Ishikawa (cell line): ENCODE data around the gene CFAP298.

Source experiments
- CEBPB ChIP-seq: IDR thresholded peaks from 2 replicates; pipeline ENCODE4 v1.6.1; 2012
- CREB1 ChIP-seq: IDR thresholded peaks from 2 replicates; pipeline ENCODE4 v1.6.1; 2012; ENCODE audit warnings: low read depth
- EGR1 ChIP-seq: IDR thresholded peaks from 2 replicates; pipeline ENCODE4 v1.6.1; 2012
- EP300 ChIP-seq: IDR thresholded peaks from 2 replicates; pipeline ENCODE4 v1.6.1; 2012; ENCODE audit warnings: borderline replicate concordance
- FOXM1 ChIP-seq: IDR thresholded peaks from 2 replicates; pipeline ENCODE4 v1.6.1; 2012; ENCODE audit warnings: low read depth, borderline replicate concordance
- NFIC ChIP-seq: IDR thresholded peaks from 2 replicates; pipeline ENCODE4 v1.6.1; 2012
- RAD21 ChIP-seq: IDR thresholded peaks from 2 replicates; pipeline ENCODE4 v1.6.1; 2012; ENCODE audit warnings: low read depth
- TAF1 ChIP-seq: IDR thresholded peaks from 2 replicates; pipeline ENCODE4 v1.6.1; 2012; ENCODE audit warnings: low read depth, mild to moderate bottlenecking
- TCF12 ChIP-seq: IDR thresholded peaks from 2 replicates; pipeline ENCODE4 v1.6.1; 2012; ENCODE audit warnings: low read depth
- TEAD4 ChIP-seq: IDR thresholded peaks from 2 replicates; pipeline ENCODE4 v1.6.1; 2012
- YY1 ChIP-seq: IDR thresholded peaks from 2 replicates; pipeline ENCODE4 v1.6.1; 2012; ENCODE audit warnings: low read depth
- ZBTB7A ChIP-seq: IDR thresholded peaks from 2 replicates; pipeline ENCODE4 v1.6.1; 2012; ENCODE audit warnings: low read depth
- TF ChIP-seq, protein P1 (sequence below): IDR thresholded peaks from 2 replicates; pipeline ENCODE4 v1.6.1; 2012; ENCODE audit warnings: low read depth, mild to moderate bottlenecking
- TF ChIP-seq, protein P2 (sequence below): IDR thresholded peaks from 2 replicates; pipeline ENCODE4 v1.6.1; 2012
- TF ChIP-seq, protein P3 (sequence below): IDR thresholded peaks from 2 replicates; pipeline ENCODE4 v1.6.1; 2012

Gene CFAP298

DNA sequence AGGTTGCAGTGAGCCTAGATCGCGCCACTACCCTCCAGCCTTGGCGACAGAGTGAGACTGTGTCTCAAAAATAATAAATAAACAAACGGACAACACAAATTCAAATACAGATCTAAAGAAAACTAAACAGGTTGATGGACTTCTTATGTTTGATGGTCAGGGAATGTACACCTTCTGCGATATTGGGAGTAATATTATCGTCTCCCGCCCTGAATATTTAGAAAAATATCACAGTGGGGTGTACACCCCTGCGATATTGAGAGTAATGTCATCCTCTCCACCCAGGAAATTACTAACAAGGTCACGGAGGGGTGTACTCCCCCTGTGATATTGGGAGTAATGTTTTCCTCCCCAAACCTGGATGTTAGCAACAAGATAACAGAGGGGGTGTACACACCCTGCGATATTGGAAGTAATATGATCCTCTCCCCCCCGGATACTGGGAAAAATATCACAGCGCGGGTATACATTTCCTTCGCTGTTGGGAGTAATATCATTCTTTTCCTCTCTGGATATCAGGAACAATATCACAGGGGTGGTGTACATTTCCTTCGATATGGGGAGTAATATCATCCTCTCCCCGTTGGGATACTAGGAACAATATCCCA, 1.4 kb upstream of the CFAP298 start:
- TF ChIP-seq NFIC (no peak), ZBTB7A (no peak), FOXM1 (no peak), TCF12 (no peak), EP300 (no peak), CREB1 (no peak), TEAD4 (no peak), EGR1 (no peak), CEBPB (no peak), TAF1 (no peak), YY1 (no peak), RAD21 (no peak)
- TF ChIP-seq, protein P1, sequence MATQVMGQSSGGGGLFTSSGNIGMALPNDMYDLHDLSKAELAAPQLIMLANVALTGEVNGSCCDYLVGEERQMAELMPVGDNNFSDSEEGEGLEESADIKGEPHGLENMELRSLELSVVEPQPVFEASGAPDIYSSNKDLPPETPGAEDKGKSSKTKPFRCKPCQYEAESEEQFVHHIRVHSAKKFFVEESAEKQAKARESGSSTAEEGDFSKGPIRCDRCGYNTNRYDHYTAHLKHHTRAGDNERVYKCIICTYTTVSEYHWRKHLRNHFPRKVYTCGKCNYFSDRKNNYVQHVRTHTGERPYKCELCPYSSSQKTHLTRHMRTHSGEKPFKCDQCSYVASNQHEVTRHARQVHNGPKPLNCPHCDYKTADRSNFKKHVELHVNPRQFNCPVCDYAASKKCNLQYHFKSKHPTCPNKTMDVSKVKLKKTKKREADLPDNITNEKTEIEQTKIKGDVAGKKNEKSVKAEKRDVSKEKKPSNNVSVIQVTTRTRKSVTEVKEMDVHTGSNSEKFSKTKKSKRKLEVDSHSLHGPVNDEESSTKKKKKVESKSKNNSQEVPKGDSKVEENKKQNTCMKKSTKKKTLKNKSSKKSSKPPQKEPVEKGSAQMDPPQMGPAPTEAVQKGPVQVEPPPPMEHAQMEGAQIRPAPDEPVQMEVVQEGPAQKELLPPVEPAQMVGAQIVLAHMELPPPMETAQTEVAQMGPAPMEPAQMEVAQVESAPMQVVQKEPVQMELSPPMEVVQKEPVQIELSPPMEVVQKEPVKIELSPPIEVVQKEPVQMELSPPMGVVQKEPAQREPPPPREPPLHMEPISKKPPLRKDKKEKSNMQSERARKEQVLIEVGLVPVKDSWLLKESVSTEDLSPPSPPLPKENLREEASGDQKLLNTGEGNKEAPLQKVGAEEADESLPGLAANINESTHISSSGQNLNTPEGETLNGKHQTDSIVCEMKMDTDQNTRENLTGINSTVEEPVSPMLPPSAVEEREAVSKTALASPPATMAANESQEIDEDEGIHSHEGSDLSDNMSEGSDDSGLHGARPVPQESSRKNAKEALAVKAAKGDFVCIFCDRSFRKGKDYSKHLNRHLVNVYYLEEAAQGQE = no peak
- TF ChIP-seq, protein P2, sequence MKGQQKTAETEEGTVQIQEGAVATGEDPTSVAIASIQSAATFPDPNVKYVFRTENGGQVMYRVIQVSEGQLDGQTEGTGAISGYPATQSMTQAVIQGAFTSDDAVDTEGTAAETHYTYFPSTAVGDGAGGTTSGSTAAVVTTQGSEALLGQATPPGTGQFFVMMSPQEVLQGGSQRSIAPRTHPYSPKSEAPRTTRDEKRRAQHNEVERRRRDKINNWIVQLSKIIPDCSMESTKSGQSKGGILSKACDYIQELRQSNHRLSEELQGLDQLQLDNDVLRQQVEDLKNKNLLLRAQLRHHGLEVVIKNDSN = no peak
- TF ChIP-seq, protein P3, sequence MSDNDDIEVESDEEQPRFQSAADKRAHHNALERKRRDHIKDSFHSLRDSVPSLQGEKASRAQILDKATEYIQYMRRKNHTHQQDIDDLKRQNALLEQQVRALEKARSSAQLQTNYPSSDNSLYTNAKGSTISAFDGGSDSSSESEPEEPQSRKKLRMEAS = no peak

DNA sequence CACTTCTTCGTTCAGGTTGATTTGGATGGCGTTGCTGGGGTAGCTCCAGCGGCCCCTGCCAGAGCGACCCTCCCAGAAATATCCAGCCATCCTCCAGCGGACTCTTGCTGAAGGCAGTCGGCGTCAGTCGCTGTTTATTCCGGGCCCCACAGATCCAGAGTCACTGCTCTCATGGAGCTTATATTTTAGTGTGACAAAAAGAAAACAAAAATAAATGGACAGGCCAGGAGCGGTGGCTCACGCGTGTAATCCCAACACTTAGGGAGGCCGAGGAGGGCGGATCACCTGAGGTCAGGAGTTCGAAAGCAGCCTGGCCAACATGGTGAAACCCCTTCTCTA, 791 bp upstream of the CFAP298 start:
- TF ChIP-seq, protein P3 = no peak
- TF ChIP-seq NFIC = no peak
- TF ChIP-seq, protein P1 = no peak

DNA sequence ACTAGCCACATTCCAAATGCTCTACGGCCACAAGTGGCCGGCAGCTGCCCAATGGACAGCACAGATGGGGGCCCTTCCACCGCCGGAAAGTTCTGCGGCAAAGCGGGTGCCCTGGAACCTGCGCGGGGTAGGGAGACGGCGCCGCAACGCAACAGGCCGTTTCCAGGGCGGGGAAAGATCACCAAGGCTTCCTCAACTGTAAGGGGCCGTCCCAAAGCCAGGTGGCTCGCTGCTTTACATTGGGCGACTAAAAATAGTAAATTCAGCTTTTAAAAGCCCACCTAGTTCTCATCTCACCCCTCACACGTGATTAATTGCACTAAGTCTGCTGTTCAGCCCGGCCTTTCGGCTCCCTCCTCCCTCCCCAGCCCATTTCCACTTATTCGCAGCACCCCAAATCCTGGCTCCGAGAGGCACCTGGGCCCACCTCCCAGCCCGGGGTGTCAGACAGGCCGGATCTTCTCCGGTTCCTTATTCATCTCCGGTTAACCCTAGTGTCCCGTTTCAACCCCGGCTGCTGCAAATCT, 643 bp downstream of the CFAP298 start:
- TF ChIP-seq RAD21 (no peak), FOXM1 (no peak), CEBPB (no peak), ZBTB7A (no peak), EP300 (no peak), TEAD4 (no peak), YY1 (no peak), EGR1 (no peak), NFIC (no peak), CREB1 (no peak), TCF12 (no peak), TAF1 (no peak)
- TF ChIP-seq, protein P1 = no peak
- TF ChIP-seq, protein P2 = no peak
- TF ChIP-seq, protein P3 = no peak

DNA sequence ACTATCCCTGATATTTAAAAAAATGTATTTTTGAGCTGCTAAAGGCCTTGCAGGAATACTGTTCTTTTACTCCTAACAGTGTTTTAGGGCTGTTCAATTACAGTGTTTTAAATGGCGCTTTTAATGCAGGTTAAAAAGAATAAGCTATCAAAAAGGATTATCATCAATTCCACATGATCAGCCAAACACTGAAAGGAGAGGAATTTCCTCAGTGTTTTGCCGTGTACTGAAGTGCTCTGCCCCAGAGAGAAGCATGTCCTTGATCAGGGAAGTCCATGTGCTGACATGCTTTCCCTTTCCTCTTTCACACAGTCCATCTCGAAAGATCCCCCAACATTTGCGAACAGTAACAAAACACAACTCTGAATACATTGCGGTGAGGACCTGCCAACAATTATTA, 3.3 kb downstream of the CFAP298 start:
- TF ChIP-seq TCF12 (no peak), CREB1 (no peak), NFIC (no peak), FOXM1 (no peak)
- TF ChIP-seq, protein P2 = no peak
